Measurements from ENCODE around the gene PRKACB.
"Not testable (repeated sequence)": the region's sequence is repeated elsewhere in the genome, so short reads cannot be mapped to it uniquely, and the experiment has no call there.

PRKACB gene

GRCh38 chr1:84224905-84225304 lies 80.8 kb downstream of the PRKACB start:
- no peak for DNase-seq

- no peak for DNase-seq
These were observed 81.6 kb downstream of the PRKACB start for GRCh38 chr1:84225646-84226045.

GRCh38 chr1:84232676-84233075 lies 88.6 kb downstream of the PRKACB start:
- not testable (repeated sequence) for DNase-seq

GRCh38 chr1:84236256-84236655 lies 92.2 kb downstream of the PRKACB start:
- no peak for DNase-seq

- DNase-seq = no peak
These were observed 98.6 kb downstream of the PRKACB start for GRCh38 chr1:84242641-84243040.

GRCh38 chr1:84245563-84245962 lies 101.5 kb downstream of the PRKACB start:
- DNase-seq = no peak

GRCh38 chr1:84246213-84246612 lies 102.1 kb downstream of the PRKACB start:
- no peak for DNase-seq

GRCh38 chr1:84247425-84248220 lies 103.6 kb downstream of the PRKACB start:
- no peak for DNase-seq

GRCh38 chr1:84250668-84251067 lies 106.6 kb downstream of the PRKACB start:
- DNase-seq = no peak

GRCh38 chr1:84253036-84253435 lies 109.0 kb downstream of the PRKACB start:
- no peak for DNase-seq

- no peak for DNase-seq
These were observed 109.8 kb downstream of the PRKACB start for GRCh38 chr1:84253891-84254290.

- no peak for DNase-seq
These were observed 110.7 kb downstream of the PRKACB start for GRCh38 chr1:84254703-84255238.

- DNase-seq = no peak
These were observed 111.5 kb downstream of the PRKACB start for GRCh38 chr1:84255582-84255981.

GRCh38 chr1:84257617-84258016 lies 113.5 kb downstream of the PRKACB start:
- DNase-seq = no peak

- no peak for DNase-seq
These were observed 115.3 kb downstream of the PRKACB start for GRCh38 chr1:84259376-84259775.

- DNase-seq = no peak
These were observed 115.9 kb downstream of the PRKACB start for GRCh38 chr1:84259989-84260388.

- DNase-seq = no peak
These were observed 116.9 kb downstream of the PRKACB start for GRCh38 chr1:84260852-84261518.

- DNase-seq = no peak
These were observed 120.9 kb downstream of the PRKACB start for GRCh38 chr1:84264961-84265360.

- no peak for DNase-seq
These were observed 121.8 kb downstream of the PRKACB start for GRCh38 chr1:84265867-84266266.

- DNase-seq = no peak
These were observed 122.7 kb downstream of the PRKACB start for GRCh38 chr1:84266748-84267147.

- no peak for DNase-seq
These were observed 123.4 kb downstream of the PRKACB start for GRCh38 chr1:84267476-84267875.

- no peak for DNase-seq
These were observed 124.3 kb downstream of the PRKACB start for GRCh38 chr1:84268346-84268745.

- DNase-seq = no peak
These were observed 125.2 kb downstream of the PRKACB start for GRCh38 chr1:84269306-84269705.

GRCh38 chr1:84271441-84272151 lies 127.5 kb downstream of the PRKACB start:
- DNase-seq = no peak
